ENCODE data around the gene KRTAP19-1. TPM values are rescaled to one million over a fixed set of nuclear protein-coding genes. Genes with fewer than 3 reads are reported as not detected.
A peak's percentile ranks its signal among the peaks of the same experiment; 100 is the strongest.

The KRTAP19-1 gene
- total and polyA plus RNA-seq, 2 donors: 0.14 TPM; not detected in 1

DNA sequence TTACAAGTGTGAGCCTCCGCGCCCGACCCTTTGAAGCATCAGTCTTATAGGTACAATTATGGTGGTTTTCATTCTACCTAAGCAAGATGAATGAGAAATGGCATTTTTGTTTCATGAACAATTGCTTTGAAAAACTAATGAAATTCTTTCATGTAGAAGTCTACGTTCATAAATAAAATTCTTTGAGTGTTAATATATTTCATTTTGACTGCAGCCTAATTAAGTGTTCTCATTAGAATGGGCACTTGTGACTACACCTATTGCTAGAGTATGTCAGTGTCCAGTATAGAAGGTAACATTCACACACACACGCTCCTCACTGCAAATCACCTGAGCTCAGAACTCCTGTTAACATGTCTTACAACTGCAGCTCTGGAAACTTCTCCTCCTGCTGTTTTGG lies 40.2 kb downstream of the KRTAP19-1 start, which contains the start of gene KRTAP15-1:
Gene KRTAP15-1, plus strand, starts transcription at position 301 of the 400 bp plus-strand sequence. Its CDS starts 53 bp downstream, at position 354.
- no peak for DNase-seq (ENCODE audit: low read depth in 6 of 9, low spot score in 9 of 9)
- Histone ChIP-seq H3K36me3 (ENCODE audit: control insufficient read depth in 2 of 2, insufficient read depth in 2 of 2, low read length in 1 of 2) (no peaks in the 10 kb centered on the region), H3K4me1 (ENCODE audit: control insufficient read depth in 2 of 2, insufficient read depth in 2 of 2, low read length in 2 of 2) (no peaks in the 10 kb centered on the region), H3K27ac (ENCODE audit: low read depth in 1 of 2, low read length in 1 of 2) (no peak within 1 kb of the TSS), H3K4me3 (ENCODE audit: low read length in 2 of 2) (no peak within 1 kb of the TSS), H3K9me3 (ENCODE audit: control insufficient read depth in 2 of 2, insufficient read depth in 1 of 2, low read length in 1 of 2) (no peaks in the 10 kb centered on the region), H3K27me3 (ENCODE audit: control insufficient read depth in 2 of 2, insufficient read depth in 1 of 2, low read length in 1 of 2) (no peaks in the 10 kb centered on the region)
- 95% methylated on average over 5 of the region's 5 CpGs for WGBS

DNA sequence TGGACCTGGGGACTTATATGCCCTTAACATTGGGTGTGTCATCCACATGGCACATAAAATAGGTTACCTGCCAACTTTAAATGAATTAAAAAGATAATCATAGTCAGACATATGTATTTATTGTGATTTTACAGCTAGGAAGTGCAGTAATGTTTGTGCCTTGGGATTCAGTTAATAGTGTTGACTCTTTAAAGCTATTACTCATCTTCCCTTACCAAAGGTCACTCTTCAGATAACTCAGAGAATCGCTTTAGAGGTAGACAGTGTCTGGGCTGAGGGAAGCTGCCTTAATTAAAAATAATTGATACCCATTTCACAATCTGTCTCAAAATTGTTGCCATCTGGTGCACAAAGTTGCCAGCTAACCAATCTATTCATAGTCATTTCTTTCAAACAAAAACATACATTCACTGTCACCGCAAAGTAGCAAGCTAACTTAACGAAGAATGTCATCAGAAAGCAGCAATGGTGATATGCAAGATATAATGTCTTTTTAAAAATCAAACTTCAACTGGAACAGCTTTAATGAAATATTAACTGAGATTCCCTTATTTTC lies 43.1 kb downstream of the KRTAP19-1 start:
- Histone ChIP-seq H3K27me3 (ENCODE audit: control insufficient read depth in 2 of 2, insufficient read depth in 1 of 2, low read length in 1 of 2) (no peaks in the 10 kb centered on the region), H3K4me3 (ENCODE audit: low read length in 2 of 2) (no peak overlapping the region), H3K9me3 (ENCODE audit: control insufficient read depth in 2 of 2, insufficient read depth in 1 of 2, low read length in 1 of 2) (no peaks in the 10 kb centered on the region), H3K36me3 (ENCODE audit: control insufficient read depth in 2 of 2, insufficient read depth in 2 of 2, low read length in 1 of 2) (no peaks in the 10 kb centered on the region), H3K27ac (ENCODE audit: low read depth in 1 of 2, low read length in 1 of 2) (no peak overlapping the region), H3K4me1 (ENCODE audit: control insufficient read depth in 2 of 2, insufficient read depth in 2 of 2, low read length in 2 of 2) (no peaks in the 10 kb centered on the region)
- DNase-seq (ENCODE audit: low read depth in 6 of 9, low spot score in 9 of 9): no peak
- WGBS: 96% methylated on average over 3 of the region's 3 CpGs

DNA sequence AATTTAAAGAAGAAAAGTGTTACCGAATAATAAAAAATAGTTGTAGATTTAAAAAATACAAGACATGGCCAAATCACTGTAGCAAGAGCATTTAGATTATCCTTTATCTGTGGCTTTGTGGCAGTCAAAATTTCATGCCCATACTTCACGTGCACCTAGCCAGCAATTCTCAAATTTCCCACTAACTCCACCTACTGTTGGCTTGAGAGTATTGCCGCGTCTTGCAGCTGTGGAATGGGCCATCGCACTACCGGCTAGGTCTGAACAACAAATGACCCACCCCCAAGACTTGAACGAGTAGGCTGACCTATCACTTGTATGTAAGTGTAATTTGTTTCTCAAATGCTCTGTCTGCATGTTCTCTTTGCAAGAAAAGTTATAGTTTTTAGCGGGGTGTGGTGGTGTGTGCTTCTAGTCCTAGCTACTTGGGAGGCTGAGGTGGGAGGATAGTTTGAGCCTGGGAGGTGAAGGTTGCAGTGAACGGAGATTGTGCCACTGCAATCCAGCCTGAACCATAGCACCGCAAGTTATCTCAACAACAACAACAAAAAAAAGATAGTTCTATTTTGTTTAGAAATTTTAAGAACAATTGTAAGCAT lies 46.0 kb downstream of the KRTAP19-1 start:
- Histone ChIP-seq H3K9me3 (ENCODE audit: control insufficient read depth in 2 of 2, insufficient read depth in 1 of 2, low read length in 1 of 2) (no peaks in the 10 kb centered on the region), H3K36me3 (ENCODE audit: control insufficient read depth in 2 of 2, insufficient read depth in 2 of 2, low read length in 1 of 2) (no peaks in the 10 kb centered on the region), H3K27ac (ENCODE audit: low read depth in 1 of 2, low read length in 1 of 2) (no peak overlapping the region), H3K27me3 (ENCODE audit: control insufficient read depth in 2 of 2, insufficient read depth in 1 of 2, low read length in 1 of 2) (no peaks in the 10 kb centered on the region), H3K4me1 (ENCODE audit: control insufficient read depth in 2 of 2, insufficient read depth in 2 of 2, low read length in 2 of 2) (no peaks in the 10 kb centered on the region), H3K4me3 (ENCODE audit: low read length in 2 of 2) (no peak overlapping the region)
- whole genome bisulfite sequencing: 42% methylated on average over 10 of the region's 10 CpGs
- peak in 5 of 9 donors; percentile 0 to 13 (median 4) for DNase-seq (ENCODE audit: low read depth in 6 of 9, low spot score in 9 of 9)

DNA sequence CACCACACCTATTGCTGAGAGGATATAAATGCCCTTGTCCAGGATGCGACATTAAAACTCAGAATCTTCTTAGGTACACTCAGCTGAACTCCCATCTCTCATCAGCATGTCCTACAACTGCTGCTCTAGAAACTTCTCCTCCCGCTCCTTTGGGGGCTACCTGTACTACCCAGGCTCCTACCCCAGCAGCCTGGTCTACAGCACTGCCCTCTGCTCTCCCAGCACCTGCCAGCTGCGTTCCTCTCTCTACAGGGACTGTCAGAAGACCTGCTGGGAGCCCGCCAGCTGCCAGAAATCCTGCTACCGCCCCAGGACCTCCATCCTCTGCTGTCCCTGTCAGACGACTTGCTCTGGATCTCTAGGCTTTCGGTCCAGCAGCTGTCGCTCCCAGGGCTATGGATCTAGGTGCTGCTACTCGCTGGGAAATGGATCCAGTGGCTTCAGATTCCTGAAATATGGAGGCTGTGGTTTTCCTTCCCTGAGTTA lies 50.0 kb downstream of the KRTAP19-1 start, which contains the start of gene KRTAP13-4:
Gene KRTAP13-4, plus strand, starts transcription at position 51 of the 486 bp plus-strand sequence. Its CDS starts 56 bp downstream, at position 107.
- Histone ChIP-seq H3K27me3 (ENCODE audit: control insufficient read depth in 2 of 2, insufficient read depth in 1 of 2, low read length in 1 of 2) (no peaks in the 10 kb centered on the region), H3K4me1 (ENCODE audit: control insufficient read depth in 2 of 2, insufficient read depth in 2 of 2, low read length in 2 of 2) (no peaks in the 10 kb centered on the region), H3K9me3 (ENCODE audit: control insufficient read depth in 2 of 2, insufficient read depth in 1 of 2, low read length in 1 of 2) (no peaks in the 10 kb centered on the region), H3K27ac (ENCODE audit: low read depth in 1 of 2, low read length in 1 of 2) (no peak within 1 kb of the TSS), H3K36me3 (ENCODE audit: control insufficient read depth in 2 of 2, insufficient read depth in 2 of 2, low read length in 1 of 2) (no peaks in the 10 kb centered on the region), H3K4me3 (ENCODE audit: low read length in 2 of 2) (no peak within 1 kb of the TSS)
- DNase-seq (ENCODE audit: low read depth in 6 of 9, low spot score in 9 of 9): no peak
- 85% methylated on average over 9 of the region's 9 CpGs for WGBS

Other genes with a start within 250 kb of the KRTAP19-1 start
- gene KRTAP24-1, start 197.4 kb downstream of the KRTAP19-1 start, total RNA-seq: not detected
- gene KRTAP24-1, start 197.4 kb downstream of the KRTAP19-1 start, polyA plus RNA-seq: not detected
- gene KRTAP25-1, start 190.9 kb downstream of the KRTAP19-1 start, total RNA-seq: not detected
- gene KRTAP25-1, start 190.9 kb downstream of the KRTAP19-1 start, polyA plus RNA-seq: not detected
- gene KRTAP26-1, start 160.1 kb downstream of the KRTAP19-1 start, total RNA-seq: not detected
- 0.09 TPM for gene KRTAP26-1, start 160.1 kb downstream of the KRTAP19-1 start, polyA plus RNA-seq
- gene KRTAP27-1, start 142.7 kb downstream of the KRTAP19-1 start, total RNA-seq: not detected
- gene KRTAP27-1, start 142.7 kb downstream of the KRTAP19-1 start, polyA plus RNA-seq: 0.07 TPM
- not detected for gene KRTAP23-1, start 131.8 kb downstream of the KRTAP19-1 start, total RNA-seq
- gene KRTAP23-1, start 131.8 kb downstream of the KRTAP19-1 start, polyA plus RNA-seq: not detected
- not detected for gene KRTAP13-2, start 108.1 kb downstream of the KRTAP19-1 start, total RNA-seq
- 0.80 TPM for gene KRTAP13-2, start 108.1 kb downstream of the KRTAP19-1 start, polyA plus RNA-seq
- not detected for gene KRTAP13-1, start 84.3 kb downstream of the KRTAP19-1 start, total RNA-seq
- gene KRTAP13-1, start 84.3 kb downstream of the KRTAP19-1 start, polyA plus RNA-seq: 0.16 TPM
- not detected for gene KRTAP13-3, start 54.4 kb downstream of the KRTAP19-1 start, total RNA-seq
- not detected for gene KRTAP13-3, start 54.4 kb downstream of the KRTAP19-1 start, polyA plus RNA-seq
- 0.05 TPM for gene KRTAP13-4, start 50.1 kb downstream of the KRTAP19-1 start, total RNA-seq
- 0.34 TPM for gene KRTAP13-4, start 50.1 kb downstream of the KRTAP19-1 start, polyA plus RNA-seq
- gene KRTAP15-1, start 40.1 kb downstream of the KRTAP19-1 start, total RNA-seq: not detected
- not detected for gene KRTAP15-1, start 40.1 kb downstream of the KRTAP19-1 start, polyA plus RNA-seq
- not detected for gene KRTAP19-2, start 7.1 kb upstream of the KRTAP19-1 start, total RNA-seq
- gene KRTAP19-2, start 7.1 kb upstream of the KRTAP19-1 start, polyA plus RNA-seq: not detected
- gene KRTAP19-3, start 11.6 kb upstream of the KRTAP19-1 start, total RNA-seq: not detected
- gene KRTAP19-3, start 11.6 kb upstream of the KRTAP19-1 start, polyA plus RNA-seq: 2.4 TPM
- gene KRTAP19-4, start 16.8 kb upstream of the KRTAP19-1 start, total RNA-seq: not detected
- not detected for gene KRTAP19-4, start 16.8 kb upstream of the KRTAP19-1 start, polyA plus RNA-seq
- 0.19 TPM for gene KRTAP19-5, start 21.8 kb upstream of the KRTAP19-1 start, total RNA-seq
- 0.91 TPM for gene KRTAP19-5, start 21.8 kb upstream of the KRTAP19-1 start, polyA plus RNA-seq
- not detected for gene KRTAP19-6, start 61.5 kb upstream of the KRTAP19-1 start, total RNA-seq
- not detected for gene KRTAP19-6, start 61.5 kb upstream of the KRTAP19-1 start, polyA plus RNA-seq
- gene KRTAP19-7, start 80.9 kb upstream of the KRTAP19-1 start, total RNA-seq: not detected
- not detected for gene KRTAP19-7, start 80.9 kb upstream of the KRTAP19-1 start, polyA plus RNA-seq
- not detected for gene KRTAP22-2, start 110.0 kb upstream of the KRTAP19-1 start, total RNA-seq
- gene KRTAP22-2, start 110.0 kb upstream of the KRTAP19-1 start, polyA plus RNA-seq: not detected
- gene KRTAP6-3, start 112.1 kb upstream of the KRTAP19-1 start, total RNA-seq: not detected
- not detected for gene KRTAP6-3, start 112.1 kb upstream of the KRTAP19-1 start, polyA plus RNA-seq
- not detected for gene KRTAP6-2, start 118.5 kb upstream of the KRTAP19-1 start, total RNA-seq
- gene KRTAP6-2, start 118.5 kb upstream of the KRTAP19-1 start, polyA plus RNA-seq: not detected
- not detected for gene KRTAP22-1, start 120.7 kb upstream of the KRTAP19-1 start, total RNA-seq
- not detected for gene KRTAP22-1, start 120.7 kb upstream of the KRTAP19-1 start, polyA plus RNA-seq
- gene KRTAP6-1, start 133.6 kb upstream of the KRTAP19-1 start, total RNA-seq: not detected
- gene KRTAP6-1, start 133.6 kb upstream of the KRTAP19-1 start, polyA plus RNA-seq: not detected
- gene KRTAP20-1, start 136.1 kb upstream of the KRTAP19-1 start, total RNA-seq: not detected
- gene KRTAP20-1, start 136.1 kb upstream of the KRTAP19-1 start, polyA plus RNA-seq: not detected
- not detected for gene KRTAP20-4, start 140.3 kb upstream of the KRTAP19-1 start, total RNA-seq
- gene KRTAP20-4, start 140.3 kb upstream of the KRTAP19-1 start, polyA plus RNA-seq: not detected
- gene KRTAP20-2, start 154.8 kb upstream of the KRTAP19-1 start, total RNA-seq: not detected
- not detected for gene KRTAP20-2, start 154.8 kb upstream of the KRTAP19-1 start, polyA plus RNA-seq
- not detected for gene KRTAP20-3, start 162.5 kb upstream of the KRTAP19-1 start, total RNA-seq
- gene KRTAP20-3, start 162.5 kb upstream of the KRTAP19-1 start, polyA plus RNA-seq: not detected
- gene KRTAP21-3, start 238.4 kb upstream of the KRTAP19-1 start, total RNA-seq: not detected
- not detected for gene KRTAP21-3, start 238.4 kb upstream of the KRTAP19-1 start, polyA plus RNA-seq

All from thymus (tissue), 11 donors.